HepG2 (cell line): Measurements from ENCODE around the gene PIEZO2. TPM values are rescaled to one million over a fixed set of nuclear protein-coding genes. Genes with fewer than 3 reads are reported as not detected.

Experiments
- ATAC-seq: fragments of 200-7000 bp; cut with Tn5 transposase; 3 replicates; pipeline ENCODE4 v1.9.1; 2020; ENCODE audit warnings: mild to moderate bottlenecking, moderate library complexity
- BruUV-seq: library from RNA; stranded (reverse); fragments of 400-500 nt; replicated peaks from 2 replicates; lab custom pipeline; 2021; lab: Mats Ljungman, UMichigan
- CTCF ChIA-PET: fragments of 300-600 bp; formaldehyde crosslinking; extraction: SDS; loops from one replicate; lab custom pipeline; 2021; ENCODE audit warnings: low total read pairs, inconsistent platforms, low intra/inter-chr PET ratio; lab: Yijun Ruan, JAX
- POLR2A ChIA-PET: fragments of 350-600 bp; sonication (Branson Sonifier 250); formaldehyde crosslinking; loops from one replicate; lab custom pipeline; 2020; ENCODE audit warnings: antibody characterized with exemption, inconsistent platforms; lab: Yijun Ruan, JAX
- DNase-seq: peaks from one replicate; pipeline ENCODE4 v3.0.0-alpha.2; 2015; ENCODE audit warnings: low spot score
- FAIRE-seq: peaks from 3 replicates; lab custom pipeline; 2011; peaks lifted over from hg19 to GRCh38; lab: Jason Lieb, UNC
- H2AFZ ChIP-seq: one replicate; pipeline ENCODE4 v1.6.1; 2011; ENCODE audit warnings: low read length, inconsistent platforms
- H3K27ac ChIP-seq: fragments of 300-600 bp; 3 replicates; pipeline ENCODE4 v1.8.0; 2011; ENCODE audit warnings: mixed run types, mild to moderate bottlenecking, mixed read lengths, low read length, inconsistent platforms; ENCODE audit not compliant: insufficient read depth; ENCODE audit errors: extremely low read length
- H3K27me3 ChIP-seq, 2 experiments: fragments of 200-600 bp in 1 of 2; 2 replicates in 1 of 2; 3 replicates in 1 of 2; pipeline versions ENCODE4 v1.6.0 to v1.8.0; 2011; ENCODE audit warnings: low read length in 2 of 2, mild to moderate bottlenecking in 2 of 2, moderate library complexity in 2 of 2, inconsistent platforms in 1 of 2; ENCODE audit not compliant: insufficient read depth in 2 of 2, control insufficient read depth in 1 of 2
- H3K36me3 ChIP-seq, 2 experiments: fragments of 200-600 bp in 1 of 2; replicated peaks in 1 of 2; 2 replicates in 1 of 2; 3 replicates in 1 of 2; pipeline versions ENCODE4 v1.5.1 to v1.8.0; 2011; ENCODE audit warnings: low read length in 2 of 2, inconsistent platforms in 1 of 2; ENCODE audit not compliant: insufficient read depth in 2 of 2, control insufficient read depth in 1 of 2
- H3K4me1 ChIP-seq: 2 replicates; pipeline ENCODE4 v1.5.1; 2012; ENCODE audit warnings: low read length, inconsistent platforms; ENCODE audit not compliant: insufficient read depth
- H3K4me2 ChIP-seq: 2 replicates; pipeline ENCODE4 v1.6.0; 2011; ENCODE audit warnings: low read depth, low read length, inconsistent platforms
- H3K4me3 ChIP-seq, 3 experiments: fragments of 200-600 bp in 1 of 3; sonication (generic), shearing (Covaris generic) in 1 of 3; replicated peaks in 1 of 3; 2 replicates each; pipeline ENCODE4 v1.5.1; 2011 to 2016; ENCODE audit warnings: low read length in 3 of 3, inconsistent platforms in 2 of 3, low read depth in 2 of 3, mild to moderate bottlenecking in 2 of 3, control low read depth in 1 of 3, mixed read lengths in 1 of 3; ENCODE audit not compliant: insufficient read depth in 1 of 3
- H3K79me2 ChIP-seq: one replicate; pipeline ENCODE4 v1.6.1; 2011; ENCODE audit warnings: low read length, inconsistent platforms; ENCODE audit not compliant: insufficient read depth
- H3K9ac ChIP-seq: 2 replicates; pipeline ENCODE4 v1.6.0; 2011; ENCODE audit warnings: mild to moderate bottlenecking, low read depth, low read length, inconsistent platforms; ENCODE audit not compliant: insufficient read depth
- H3K9me3 ChIP-seq: 2 replicates; pipeline ENCODE4 v1.5.1; 2012; ENCODE audit warnings: mild to moderate bottlenecking, low read length
- H4K20me1 ChIP-seq: 2 replicates; pipeline ENCODE4 v1.6.0; 2011; ENCODE audit warnings: inconsistent platforms, mild to moderate bottlenecking, low read length, moderate library complexity; ENCODE audit not compliant: insufficient read depth
- ATF3 ChIP-seq: sonication (generic); formaldehyde crosslinking; IDR thresholded peaks from 2 replicates; pipeline ENCODE4 v1.4.0; 2020; ENCODE audit warnings: missing genetic modification reagents
- MED8 ChIP-seq: sonication (generic); formaldehyde crosslinking; IDR thresholded peaks from 2 replicates; pipeline ENCODE4 v1.8.1; 2023; ENCODE audit warnings: mild to moderate bottlenecking, missing genetic modification reagents; ENCODE audit not compliant: insufficient replicate concordance
- MIER3 ChIP-seq: IDR thresholded peaks from 2 replicates; pipeline ENCODE4 v1.6.1; 2016; ENCODE audit warnings: missing compliant biosample characterization, borderline replicate concordance
- RFX3 ChIP-seq: IDR thresholded peaks from 2 replicates; pipeline ENCODE4 v1.6.1; 2016; ENCODE audit warnings: missing biosample characterization, missing genetic modification reagents
- RXRA ChIP-seq: sonication (generic); formaldehyde crosslinking; IDR thresholded peaks from 2 replicates; pipeline ENCODE4 v1.5.1; 2020; ENCODE audit warnings: missing genetic modification reagents
- SP140L ChIP-seq: sonication (generic); formaldehyde crosslinking; IDR thresholded peaks from 2 replicates; pipeline ENCODE4 v1.4.0; 2020; ENCODE audit warnings: missing genetic modification reagents, borderline replicate concordance
- SP5 ChIP-seq: IDR thresholded peaks from 2 replicates; pipeline ENCODE4 v1.6.1; 2016; ENCODE audit warnings: low read depth, borderline replicate concordance
- SRSF9 ChIP-seq: fragments of 200-400 bp; formaldehyde crosslinking; IDR thresholded peaks from 2 replicates; pipeline ENCODE4 v1.6.1; 2018; ENCODE audit warnings: borderline replicate concordance, mild to moderate bottlenecking, low read depth, low read length; ENCODE audit not compliant: insufficient read depth, poor library complexity, severe bottlenecking
- YEATS4 ChIP-seq: sonication (generic); formaldehyde crosslinking; IDR thresholded peaks from 2 replicates; pipeline ENCODE4 v1.4.0; 2020; ENCODE audit warnings: missing genetic modification reagents, borderline replicate concordance
- ZFX ChIP-seq: sonication (generic); formaldehyde crosslinking; IDR thresholded peaks from 2 replicates; pipeline ENCODE4 v1.4.0; 2020; ENCODE audit warnings: mild to moderate bottlenecking, low read depth, missing genetic modification reagents, moderate library complexity
- ZNF3 ChIP-seq: IDR thresholded peaks from 2 replicates; pipeline ENCODE4 v1.7.0; 2017; ENCODE audit warnings: inconsistent platforms
- ZNF510 ChIP-seq: sonication (generic); formaldehyde crosslinking; IDR thresholded peaks from 2 replicates; pipeline ENCODE4 v1.4.0; 2020; ENCODE audit warnings: low read depth, mild to moderate bottlenecking, missing genetic modification reagents
- ZNF7 ChIP-seq: IDR thresholded peaks from 2 replicates; pipeline ENCODE4 v1.6.1; 2016; ENCODE audit warnings: missing biosample characterization, missing genetic modification reagents
- ZNF710 ChIP-seq: sonication (generic); formaldehyde crosslinking; IDR thresholded peaks from 2 replicates; pipeline ENCODE4 v1.5.0; 2020; ENCODE audit warnings: mild to moderate bottlenecking, missing genetic modification reagents, borderline replicate concordance
- ZNF879 ChIP-seq: sonication (generic); formaldehyde crosslinking; IDR thresholded peaks from 2 replicates; pipeline ENCODE4 v1.8.1; 2023; ENCODE audit warnings: missing genetic modification reagents
- WGBS: methylation state at CpG from one replicate; pipeline ENCODE4 v1.1.6; 2017; ENCODE audit warnings: low lambda C conversion rate; 5-methylcytosine and 5-hydroxymethylcytosine counted together
- in situ Hi-C: cut with HindIII; loops from 2 replicates; pipeline ENCODE4 v1.10.0; 2017; ENCODE audit warnings: low pct_unique_long_range_greater_than_20kb; ENCODE audit not compliant: extremely low pct_ligation_motif_present
- intact Hi-C: fragments of 100-400 bp; cut with micrococcal nuclease; formaldehyde crosslinking; loops from one replicate; pipeline ENCODE4 v1.10.0; 2022; ENCODE audit not compliant: unreplicated experiment
- polyA plus RNA-seq, 8 experiments: library from polyadenylated mRNA; depleted of rRNA in 3 of 8; stranded (reverse) in 7 of 8; unstranded in 1 of 8; fragments of >200 nt; fragmentation: Illumina TruSeq in 4 of 8; extraction: Trizol in 4 of 8; gene quantifications; 2 replicates each; pipeline versions ENCODE4 v1.2.1 to v1.2.3, GENCODE V29; 2011 to 2016; ENCODE audit warnings: low read depth in 4 of 8, missing spikeins in 1 of 8, mixed read lengths in 1 of 8; ENCODE audit not compliant: insufficient read depth in 1 of 8
- total RNA-seq, 5 experiments: library from RNA; depleted of rRNA; stranded (reverse); fragments of >200 nt; fragmentation: Illumina TruSeq; extraction: Trizol; gene quantifications; 2 replicates each; pipeline ENCODE4 v1.2.3, GENCODE V29; 2016; ENCODE audit warnings: low read depth in 1 of 5

Gene PIEZO2
- total and polyA plus RNA-seq, 2 of the 13 experiments (the other 11 are each of a cell fraction or from before 2014, with no cell fraction given), result 15.2 to 27.2 TPM

- Histone ChIP-seq H3K4me2 (0 out of 2 replicates have a peak overlapping the region, but pooled peaks have one; percentile 5), H3K9me3 (no peaks in the 10 kb centered on the region), H3K36me3 (no peaks in the 10 kb centered on the region), H3K27ac (no peak overlapping the region), H3K4me1 (peaks cover 8% of the 10 kb centered on the region; the same call in 1 of the 2 replicates), H3K79me2 (no peaks in the 10 kb centered on the region), H3K4me3 (no peak overlapping the region), H4K20me1 (no peaks in the 10 kb centered on the region), H3K9ac (no peak overlapping the region), H3K27me3 (peaks cover 0 to 13% of the 10 kb centered on the region in 2 experiments; a peak in 2 of 5 replicates), H2AFZ (peak overlapping the region; percentile 20)
- ChIA-PET CTCF (no interaction called here), POLR2A (no interaction called here)
- DNase-seq (no peak), FAIRE-seq (no peak), ATAC-seq (peak; percentile 50)
- TF ChIP-seq SP140L (CRISPR knock-in tag), result no peak
- TF ChIP-seq MIER3 (CRISPR knock-in tag), result no peak
- TF ChIP-seq SP5 (CRISPR knock-in tag), result no peak
- BruUV-seq, result no TSS peak
- 17% methylated on average over 13 of the region's 13 CpGs for WGBS
- in situ Hi-C loops, result no loop called here
- intact Hi-C loops, result loop anchor here (10.0 kb wide), 1 partner anchor 96 kb away; no protein-coding TSS in a partner anchor
Observed at GRCh38 chr18:10660179-10660884, 489.0 kb downstream of the PIEZO2 start.

GRCh38 chr18:10659594-10659993, 489.8 kb downstream of the PIEZO2 start:
- ATAC-seq (no peak), FAIRE-seq (no peak), DNase-seq (no peak)
- Histone ChIP-seq H2AFZ (no peak overlapping the region), H3K36me3 (no peaks in the 10 kb centered on the region), H3K4me3 (no peak overlapping the region), H3K4me2 (no peak overlapping the region), H4K20me1 (no peaks in the 10 kb centered on the region), H3K9me3 (no peaks in the 10 kb centered on the region), H3K27ac (no peak overlapping the region), H3K79me2 (no peaks in the 10 kb centered on the region), H3K9ac (no peak overlapping the region), H3K4me1 (peaks cover 6% of the 10 kb centered on the region; the same call in 1 of the 2 replicates), H3K27me3 (peaks cover 0 to 13% of the 10 kb centered on the region in 2 experiments; a peak in 2 of 5 replicates)
- CTCF ChIA-PET, result no interaction called here
- WGBS, result 10% methylated on average over 5 of the region's 5 CpGs
- in situ Hi-C loops, result no loop called here
- no TSS peak for BruUV-seq
- intact Hi-C loops, result no loop called here
- POLR2A ChIA-PET, result no interaction called here
- TF ChIP-seq YEATS4 (CRISPR knock-in tag), result no peak
- no peak for TF ChIP-seq SRSF9
- TF ChIP-seq ZNF510 (CRISPR knock-in tag), result no peak
- no peak for TF ChIP-seq ZNF879 (CRISPR knock-in tag)
- no peak for TF ChIP-seq ATF3 (CRISPR knock-in tag)
- TF ChIP-seq MED8 (CRISPR knock-in tag), result no peak
- no peak for TF ChIP-seq RFX3 (CRISPR knock-in tag)
- TF ChIP-seq ZNF710 (CRISPR knock-in tag), result no peak
- no peak for TF ChIP-seq ZNF7 (CRISPR knock-in tag)
- TF ChIP-seq ZFX (CRISPR knock-in tag), result no peak
- no peak for TF ChIP-seq ZNF3 (CRISPR knock-in tag)
- no peak for TF ChIP-seq RXRA (CRISPR knock-in tag)
